A549 (cell line): ENCODE results near the gene C9orf152. TPM values are rescaled to one million over a fixed set of nuclear protein-coding genes. Genes with fewer than 3 reads are reported as not detected.

Experiments used
- ATAC-seq, 2 experiments: fragments of 200-7000 bp in 1 of 2; fragments of >200 bp in 1 of 2; cut with Nextera tagmentation in 1 of 2; cut with Tn5 transposase in 1 of 2; 3 replicates each; pipeline versions ENCODE4 v1.8.0 to v1.9.1; 2018 to 2020; ENCODE audit warnings: mild to moderate bottlenecking in 1 of 2, moderate library complexity in 1 of 2
- CTCF ChIA-PET: fragments of 300-600 bp; sonication (Branson Sonifier 250); formaldehyde crosslinking; extraction: SDS; loops from one replicate; lab custom pipeline; 2021; ENCODE audit warnings: antibody characterized with exemption, inconsistent platforms; lab: Yijun Ruan, JAX
- POLR2A ChIA-PET: fragments of 350-600 bp; formaldehyde crosslinking; extraction: SDS; loops from one replicate; lab custom pipeline; 2021; ENCODE audit warnings: antibody characterized with exemption, inconsistent platforms; lab: Yijun Ruan, JAX
- DNase-seq, 2 experiments: peaks; one replicate each; pipeline versions ENCODE4 v3.0.0 to v3.0.0-alpha.2; 2011 to 2016; ENCODE audit warnings: low read depth in 1 of 2, low spot score in 1 of 2
- FAIRE-seq: peaks from 2 replicates; lab custom pipeline; 2011; peaks lifted over from hg19 to GRCh38; lab: Jason Lieb, UNC
- H3K27ac ChIP-seq, 2 experiments: fragments of >200 bp; sonication (Bioruptor Twin); formaldehyde crosslinking; 3 replicates each; pipeline ENCODE4 v1.5.1; 2016 to 2017
- H3K4me1 ChIP-seq: fragments of >200 bp; sonication (Bioruptor Twin); formaldehyde crosslinking; 3 replicates; pipeline ENCODE4 v1.6.1; 2016
- H3K4me2 ChIP-seq: fragments of >200 bp; sonication (Bioruptor Twin); formaldehyde crosslinking; 3 replicates; pipeline ENCODE4 v1.6.1; 2016
- H3K4me3 ChIP-seq: fragments of >200 bp; sonication (Bioruptor Twin); formaldehyde crosslinking; 3 replicates; pipeline ENCODE4 v1.5.1; 2016
- H3K9me3 ChIP-seq: fragments of >200 bp; sonication (Bioruptor Twin); formaldehyde crosslinking; 3 replicates; pipeline ENCODE4 v1.6.1; 2016
- CBX8 ChIP-seq: fragments of 200-600 bp; sonication (generic); IDR thresholded peaks from 2 replicates; pipeline ENCODE4 v1.6.1; 2016
- CHD2 ChIP-seq: fragments of 150-350 bp; IDR thresholded peaks from 2 replicates; pipeline ENCODE4 v1.6.1; 2014; ENCODE audit warnings: low read length; ENCODE audit not compliant: partially characterized antibody
- EHMT2 ChIP-seq: fragments of 200-600 bp; sonication (generic); IDR thresholded peaks from 2 replicates; pipeline ENCODE4 v1.6.1; 2016; ENCODE audit warnings: antibody characterized with exemption, low read depth, mild to moderate bottlenecking, moderate library complexity
- FOXS1 ChIP-seq: fragments of 250-450 bp; sonication (Bioruptor Pico); IDR thresholded peaks from 2 replicates; pipeline ENCODE4 v1.5.0; 2020; ENCODE audit warnings: mild to moderate bottlenecking, moderate library complexity
- GATA3 ChIP-seq: IDR thresholded peaks from 2 replicates; pipeline ENCODE4 v1.6.1; 2012; ENCODE audit warnings: borderline replicate concordance
- HOXA7 ChIP-seq: fragments of 250-450 bp; sonication (Bioruptor Pico); IDR thresholded peaks from 2 replicates; pipeline ENCODE4 v1.5.0; 2020; ENCODE audit warnings: mild to moderate bottlenecking, moderate library complexity
- HOXB13 ChIP-seq: fragments of 250-450 bp; sonication (Bioruptor Pico); IDR thresholded peaks from 2 replicates; pipeline ENCODE4 v1.5.0; 2020; ENCODE audit warnings: low read depth, mild to moderate bottlenecking, moderate library complexity
- KDM1A ChIP-seq: fragments of 200-600 bp; sonication (generic); IDR thresholded peaks from 2 replicates; pipeline ENCODE4 v1.6.1; 2016; ENCODE audit warnings: low read depth, mild to moderate bottlenecking
- KDM5A ChIP-seq: fragments of 200-600 bp; sonication (generic); IDR thresholded peaks from 2 replicates; pipeline ENCODE4 v1.6.1; 2016; ENCODE audit warnings: antibody characterized with exemption, mild to moderate bottlenecking
- MYC ChIP-seq: IDR thresholded peaks from 2 replicates; pipeline ENCODE4 v1.6.1; 2012; ENCODE audit warnings: mild to moderate bottlenecking, inconsistent platforms, low read length, improper control_type of control experiment, borderline replicate concordance
- NFE2L2 ChIP-seq: fragments of 150-350 bp; conservative IDR thresholded peaks from 2 replicates; pipeline ENCODE4 v1.6.1; 2014; ENCODE audit warnings: low read length
- NPAS2 ChIP-seq: fragments of 250-450 bp; sonication (Bioruptor Pico); IDR thresholded peaks from 2 replicates; pipeline ENCODE4 v1.8.0; 2022; ENCODE audit warnings: mild to moderate bottlenecking, moderate library complexity, borderline replicate concordance
- PHF8 ChIP-seq: fragments of 200-600 bp; sonication (generic); IDR thresholded peaks from 2 replicates; pipeline ENCODE4 v1.6.1; 2016; ENCODE audit warnings: low read depth, mild to moderate bottlenecking, antibody characterized with exemption, moderate library complexity, borderline replicate concordance
- POLR2A ChIP-seq: IDR thresholded peaks from 2 replicates; pipeline ENCODE4 v1.6.1; 2012; ENCODE audit warnings: mild to moderate bottlenecking, low read length
- RAD21 ChIP-seq, 2 experiments: fragments of >200 bp in 1 of 2; sonication (Bioruptor Twin) in 1 of 2; formaldehyde crosslinking in 1 of 2; IDR thresholded peaks in 1 of 2; conservative IDR thresholded peaks in 1 of 2; 2 replicates in 1 of 2; 3 replicates in 1 of 2; pipeline ENCODE4 v1.6.1; 2012 to 2018; ENCODE audit warnings: inconsistent platforms in 1 of 2
- RCOR1 ChIP-seq: fragments of 150-350 bp; IDR thresholded peaks from 2 replicates; pipeline ENCODE4 v1.6.1; 2014; ENCODE audit warnings: antibody characterized with exemption, low read length, low read depth
- SMC3 ChIP-seq: fragments of >200 bp; sonication (Bioruptor Twin); formaldehyde crosslinking; IDR thresholded peaks from 3 replicates; pipeline ENCODE4 v1.6.1; 2018; ENCODE audit warnings: inconsistent platforms
- TP53 ChIP-seq: fragments of 250-450 bp; sonication (Bioruptor Pico); IDR thresholded peaks from 2 replicates; pipeline ENCODE4 v1.5.0; 2021; ENCODE audit warnings: mild to moderate bottlenecking, moderate library complexity
- ZNF302 ChIP-seq: fragments of 250-450 bp; sonication (Bioruptor Pico); IDR thresholded peaks from 2 replicates; pipeline ENCODE4 v1.9.0; 2021; ENCODE audit warnings: inconsistent platforms, mild to moderate bottlenecking, moderate library complexity
- WGBS: methylation state at CpG from one replicate; pipeline ENCODE4 v1.1.6; 2017; ENCODE audit errors: missing lambda C conversion rate; 5-methylcytosine and 5-hydroxymethylcytosine counted together
- polyA plus RNA-seq, 4 experiments: library from polyadenylated mRNA; depleted of rRNA in 3 of 4; stranded (reverse); fragments of >200 nt; fragmentation: RNase III in 1 of 4; extraction: RNeasy Plus Mini Kit Qiagen cat#74134 plus additional on column Dnase treatment in 1 of 4; gene quantifications; 2 replicates in 3 of 4; 3 replicates in 1 of 4; pipeline ENCODE4 v1.2.3, GENCODE V29; 2011 to 2017
- TF ChIP-seq, protein P1 (sequence below): fragments of >200 bp; sonication (Bioruptor Twin); formaldehyde crosslinking; IDR thresholded peaks from 3 replicates; pipeline ENCODE4 v1.5.1; 2016
- TF ChIP-seq, protein P2 (sequence below): fragments of 250-450 bp; sonication (Bioruptor Pico); IDR thresholded peaks from 2 replicates; pipeline ENCODE4 v1.5.0; 2020; ENCODE audit warnings: low read depth, mild to moderate bottlenecking, moderate library complexity
- TF ChIP-seq, protein P3 (sequence below): fragments of >200 bp; sonication (Bioruptor Twin); formaldehyde crosslinking; IDR thresholded peaks from 3 replicates; pipeline ENCODE4 v1.6.1; 2016
- TF ChIP-seq, protein P4 (sequence below): fragments of 250-450 bp; sonication (Bioruptor Pico); IDR thresholded peaks from 2 replicates; pipeline ENCODE4 v1.5.0; 2021; ENCODE audit warnings: mild to moderate bottlenecking, moderate library complexity, borderline replicate concordance
- TF ChIP-seq, protein P5 (sequence below): IDR thresholded peaks from 2 replicates; pipeline ENCODE4 v1.6.1; 2012; ENCODE audit warnings: low read depth, borderline replicate concordance

Gene C9orf152
- polyA plus RNA-seq, 2 of the 4 experiments (the other 2 are of a cell fraction): 0.10 to 0.79 TPM

DNA sequence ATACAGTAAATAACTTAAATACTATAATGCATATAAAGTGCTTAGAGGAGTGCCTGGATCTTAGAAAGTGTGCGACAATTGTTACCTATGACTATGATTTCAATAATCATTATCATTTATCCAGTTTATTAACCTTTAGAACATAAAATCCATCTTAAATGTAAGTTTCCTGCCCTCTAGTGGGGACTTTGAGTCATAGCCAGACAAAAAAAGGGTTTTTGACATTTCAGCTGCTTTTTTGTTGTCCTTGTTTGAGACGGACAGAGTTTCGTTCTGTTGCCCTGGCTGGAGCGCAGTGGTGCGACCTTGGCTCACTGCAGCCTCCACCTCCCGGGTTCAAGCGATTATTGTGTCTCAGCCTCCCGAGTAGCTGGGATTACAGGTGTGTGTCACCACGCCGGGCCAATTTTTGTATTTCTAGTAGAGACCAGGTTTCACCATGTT is 9.7 kb upstream of the C9orf152 start:
- Histone ChIP-seq H3K9me3 (no peaks in the 10 kb centered on the region), H3K4me3 (no peak overlapping the region), H3K4me2 (peak overlapping the region; percentile 56; the same call in 2 of the 3 replicates), H3K27ac (peak overlapping the region; percentile 31 to 38; a peak in 1 of 6 replicates), H3K4me1 (peaks cover 6% of the 10 kb centered on the region; the same call in 2 of the 3 replicates)
- CTCF ChIA-PET: interaction anchor here (0.6 to 10.0 kb wide), 18 partner anchors 9 to 777 kb away, joined by 3 to 196 read pairs (median 3); partner anchors contain the start of gene C9orf152
- TF ChIP-seq EHMT2 (no peak), NPAS2 (CRISPR knock-in tag) (no peak), KDM5A (no peak), RAD21 (conservative IDR thresholded peaks at IDR 0.05 in 1 of 2, IDR thresholded peaks at IDR 0.05 in 1 of 2) (peak; percentile 69 to 82), SMC3 (peak; percentile 85)
- TF ChIP-seq, protein P1, sequence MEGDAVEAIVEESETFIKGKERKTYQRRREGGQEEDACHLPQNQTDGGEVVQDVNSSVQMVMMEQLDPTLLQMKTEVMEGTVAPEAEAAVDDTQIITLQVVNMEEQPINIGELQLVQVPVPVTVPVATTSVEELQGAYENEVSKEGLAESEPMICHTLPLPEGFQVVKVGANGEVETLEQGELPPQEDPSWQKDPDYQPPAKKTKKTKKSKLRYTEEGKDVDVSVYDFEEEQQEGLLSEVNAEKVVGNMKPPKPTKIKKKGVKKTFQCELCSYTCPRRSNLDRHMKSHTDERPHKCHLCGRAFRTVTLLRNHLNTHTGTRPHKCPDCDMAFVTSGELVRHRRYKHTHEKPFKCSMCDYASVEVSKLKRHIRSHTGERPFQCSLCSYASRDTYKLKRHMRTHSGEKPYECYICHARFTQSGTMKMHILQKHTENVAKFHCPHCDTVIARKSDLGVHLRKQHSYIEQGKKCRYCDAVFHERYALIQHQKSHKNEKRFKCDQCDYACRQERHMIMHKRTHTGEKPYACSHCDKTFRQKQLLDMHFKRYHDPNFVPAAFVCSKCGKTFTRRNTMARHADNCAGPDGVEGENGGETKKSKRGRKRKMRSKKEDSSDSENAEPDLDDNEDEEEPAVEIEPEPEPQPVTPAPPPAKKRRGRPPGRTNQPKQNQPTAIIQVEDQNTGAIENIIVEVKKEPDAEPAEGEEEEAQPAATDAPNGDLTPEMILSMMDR: peak; percentile 85
- TF ChIP-seq, protein P2, sequence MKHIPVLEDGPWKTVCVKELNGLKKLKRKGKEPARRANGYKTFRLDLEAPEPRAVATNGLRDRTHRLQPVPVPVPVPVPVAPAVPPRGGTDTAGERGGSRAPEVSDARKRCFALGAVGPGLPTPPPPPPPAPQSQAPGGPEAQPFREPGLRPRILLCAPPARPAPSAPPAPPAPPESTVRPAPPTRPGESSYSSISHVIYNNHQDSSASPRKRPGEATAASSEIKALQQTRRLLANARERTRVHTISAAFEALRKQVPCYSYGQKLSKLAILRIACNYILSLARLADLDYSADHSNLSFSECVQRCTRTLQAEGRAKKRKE: no peak
- ATAC-seq (peak in 1 of 2 experiments; percentile 38; a peak in 2 of 6 replicates), FAIRE-seq (no peak), DNase-seq (peak in 1 of 2 experiments; percentile 63)
- 17% methylated on average over 10 of the region's 10 CpGs for WGBS
- POLR2A ChIA-PET: interaction anchor here (0.6 kb wide), 1 partner anchor 34 kb away, joined by 3 read pairs; no protein-coding TSS in a partner anchor

DNA sequence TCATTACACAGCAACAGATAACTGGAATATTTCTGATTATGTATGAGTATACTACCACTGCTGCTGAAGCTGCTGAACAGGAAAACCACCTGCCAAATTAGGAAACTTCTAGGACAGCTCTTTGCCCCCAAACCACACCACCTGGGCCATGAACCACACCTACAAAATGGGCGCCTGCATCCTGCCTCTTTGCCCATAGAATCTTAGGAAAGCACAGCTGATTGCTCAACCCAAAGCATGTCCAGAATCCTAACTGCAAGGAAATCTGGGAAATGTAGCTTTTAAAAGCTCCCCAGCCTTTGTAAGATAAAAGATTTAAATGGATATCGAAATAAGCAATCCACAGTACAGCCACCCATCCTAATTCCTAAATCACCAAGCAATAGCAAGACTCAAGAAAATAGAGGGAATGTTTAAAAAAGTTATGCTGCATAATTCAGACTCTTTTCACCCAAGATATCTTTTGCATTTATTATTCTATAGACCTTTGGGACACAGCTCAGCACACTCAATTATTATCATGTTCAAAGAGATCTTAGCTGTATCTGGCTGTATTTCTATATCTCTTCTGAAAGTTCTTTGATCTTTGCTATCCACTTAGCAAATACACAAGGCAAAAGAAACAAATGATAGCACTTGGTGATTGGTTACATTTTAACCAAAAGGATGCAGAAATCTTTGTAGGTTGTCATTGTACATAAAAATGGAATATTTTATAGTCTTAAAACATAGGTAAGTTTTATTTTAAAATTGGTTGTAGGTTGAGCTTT is 6.8 kb upstream of the C9orf152 start:
- POLR2A ChIA-PET: interaction anchor here (1.2 kb wide), 1 partner anchor 30 kb away, joined by 5 read pairs; no protein-coding TSS in a partner anchor
- 26% methylated on average over 2 of the region's 2 CpGs for WGBS
- TF ChIP-seq FOXS1 (CRISPR knock-in tag) (no peak), HOXB13 (CRISPR knock-in tag) (no peak), SMC3 (no peak), TP53 (CRISPR knock-in tag) (no peak), EHMT2 (no peak), PHF8 (no peak), POLR2A (no peak), HOXA7 (CRISPR knock-in tag) (no peak), ZNF302 (CRISPR knock-in tag) (no peak), GATA3 (no peak), KDM1A (no peak), NFE2L2 (no peak), CHD2 (no peak), CBX8 (no peak), MYC (no peak), RCOR1 (no peak)
- TF ChIP-seq, protein P3, sequence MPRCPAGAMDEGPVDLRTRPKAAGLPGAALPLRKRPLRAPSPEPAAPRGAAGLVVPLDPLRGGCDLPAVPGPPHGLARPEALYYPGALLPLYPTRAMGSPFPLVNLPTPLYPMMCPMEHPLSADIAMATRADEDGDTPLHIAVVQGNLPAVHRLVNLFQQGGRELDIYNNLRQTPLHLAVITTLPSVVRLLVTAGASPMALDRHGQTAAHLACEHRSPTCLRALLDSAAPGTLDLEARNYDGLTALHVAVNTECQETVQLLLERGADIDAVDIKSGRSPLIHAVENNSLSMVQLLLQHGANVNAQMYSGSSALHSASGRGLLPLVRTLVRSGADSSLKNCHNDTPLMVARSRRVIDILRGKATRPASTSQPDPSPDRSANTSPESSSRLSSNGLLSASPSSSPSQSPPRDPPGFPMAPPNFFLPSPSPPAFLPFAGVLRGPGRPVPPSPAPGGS: no peak
- TF ChIP-seq, protein P4, sequence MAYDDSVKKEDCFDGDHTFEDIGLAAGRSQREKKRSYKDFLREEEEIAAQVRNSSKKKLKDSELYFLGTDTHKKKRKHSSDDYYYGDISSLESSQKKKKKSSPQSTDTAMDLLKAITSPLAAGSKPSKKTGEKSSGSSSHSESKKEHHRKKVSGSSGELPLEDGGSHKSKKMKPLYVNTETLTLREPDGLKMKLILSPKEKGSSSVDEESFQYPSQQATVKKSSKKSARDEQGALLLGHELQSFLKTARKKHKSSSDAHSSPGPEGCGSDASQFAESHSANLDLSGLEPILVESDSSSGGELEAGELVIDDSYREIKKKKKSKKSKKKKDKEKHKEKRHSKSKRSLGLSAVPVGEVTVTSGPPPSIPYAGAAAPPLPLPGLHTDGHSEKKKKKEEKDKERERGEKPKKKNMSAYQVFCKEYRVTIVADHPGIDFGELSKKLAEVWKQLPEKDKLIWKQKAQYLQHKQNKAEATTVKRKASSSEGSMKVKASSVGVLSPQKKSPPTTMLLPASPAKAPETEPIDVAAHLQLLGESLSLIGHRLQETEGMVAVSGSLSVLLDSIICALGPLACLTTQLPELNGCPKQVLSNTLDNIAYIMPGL (CRISPR knock-in tag): no peak
- TF ChIP-seq, protein P5, sequence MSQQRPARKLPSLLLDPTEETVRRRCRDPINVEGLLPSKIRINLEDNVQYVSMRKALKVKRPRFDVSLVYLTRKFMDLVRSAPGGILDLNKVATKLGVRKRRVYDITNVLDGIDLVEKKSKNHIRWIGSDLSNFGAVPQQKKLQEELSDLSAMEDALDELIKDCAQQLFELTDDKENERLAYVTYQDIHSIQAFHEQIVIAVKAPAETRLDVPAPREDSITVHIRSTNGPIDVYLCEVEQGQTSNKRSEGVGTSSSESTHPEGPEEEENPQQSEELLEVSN: no peak
- TF ChIP-seq, all 56 proteins: peak for 0
- Histone ChIP-seq H3K4me1 (peaks cover 6% of the 10 kb centered on the region; the same call in 2 of the 3 replicates), H3K4me2 (peak overlapping the region; percentile 17; the same call in 1 of the 3 replicates), H3K27ac (no peak overlapping the region), H3K4me3 (no peak overlapping the region), H3K9me3 (no peaks in the 10 kb centered on the region)
- no peak for FAIRE-seq
- DNase-seq: no peak
- CTCF ChIA-PET: interaction anchor here (0.6 to 10.0 kb wide), 6 partner anchors 9 to 409 kb away, joined by 3 to 196 read pairs (median 4); no protein-coding TSS in a partner anchor
- ATAC-seq: no peak
